HFFc6 (cell line): ENCODE data around the gene OPN1LW. TPM values are rescaled to one million over a fixed set of nuclear protein-coding genes. Genes with fewer than 3 reads are reported as not detected.
"Not testable (repeated sequence)": the region's sequence is repeated elsewhere in the genome, so short reads cannot be mapped to it uniquely, and the experiment has no call there.

Source experiments
- DNase-seq: peaks from one replicate; pipeline ENCODE4 v3.0.0-alpha.2; 2018
- H3K27ac Mint-ChIP-seq: 2 replicates; pipeline ENCODE4 v1.8.0; 2020; ENCODE audit warnings: mild to moderate bottlenecking, mixed read lengths
- H3K27me3 Mint-ChIP-seq: 2 replicates; pipeline ENCODE4 v1.8.0; 2021; ENCODE audit warnings: mild to moderate bottlenecking, moderate library complexity, mixed read lengths; ENCODE audit not compliant: insufficient read depth
- H3K36me3 Mint-ChIP-seq: 2 replicates; pipeline ENCODE4 v1.8.0; 2021; ENCODE audit warnings: low read depth, mixed read lengths
- H3K4me1 Mint-ChIP-seq: 2 replicates; pipeline ENCODE4 v1.8.0; 2020; ENCODE audit warnings: low read depth, mixed read lengths
- H3K4me3 Mint-ChIP-seq: 2 replicates; pipeline ENCODE4 v1.8.0; 2020; ENCODE audit warnings: mild to moderate bottlenecking, moderate library complexity, mixed read lengths
- H3K9me3 Mint-ChIP-seq: 2 replicates; pipeline ENCODE4 v1.8.0; 2020; ENCODE audit warnings: mild to moderate bottlenecking, mixed read lengths
- total RNA-seq, 6 experiments: library from RNA; stranded (reverse); fragmentation: NEBNext Ultra II Directional; extraction: Animal tissue kit (Norgen Biotek cat#: 25700); gene quantifications; 2 replicates in 1 of 6; 3 replicates in 5 of 6; pipeline ENCODE4 v1.2.3, GENCODE V29; 2021

Gene OPN1LW
- total RNA-seq, 6 experiments from 2014 or later: not detected

GRCh38 chrX:154192846-154193245, 48.8 kb downstream of the OPN1LW start:
- DNase-seq, H3K36me3 Mint-ChIP-seq, H3K4me3 Mint-ChIP-seq, H3K27me3 Mint-ChIP-seq, H3K9me3 Mint-ChIP-seq, H3K4me1 Mint-ChIP-seq, H3K27ac Mint-ChIP-seq: not testable (repeated sequence)

DNA sequence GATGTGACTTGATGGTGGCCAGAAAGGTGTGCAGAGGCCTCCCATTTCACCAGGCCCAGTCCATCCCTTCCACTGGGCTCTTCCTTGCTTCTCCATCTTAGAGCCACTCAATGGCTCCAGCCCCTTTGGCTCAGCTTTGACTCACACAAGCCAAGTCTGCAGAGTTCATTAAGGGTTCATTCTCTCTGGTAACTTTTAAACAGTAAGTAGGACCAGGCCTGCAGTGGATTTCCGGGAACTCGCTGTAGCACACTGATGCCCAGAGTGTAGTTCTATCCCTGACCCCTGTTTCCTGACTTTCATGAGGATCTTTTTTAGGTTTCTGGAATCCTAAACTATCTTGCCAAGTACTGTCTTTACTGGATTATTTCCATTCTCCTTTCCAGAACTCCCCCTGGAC, 50.3 kb downstream of the OPN1LW start:
- not testable (repeated sequence) for H3K36me3 Mint-ChIP-seq, DNase-seq, H3K4me3 Mint-ChIP-seq, H3K27ac Mint-ChIP-seq, H3K4me1 Mint-ChIP-seq, H3K27me3 Mint-ChIP-seq, H3K9me3 Mint-ChIP-seq

DNA sequence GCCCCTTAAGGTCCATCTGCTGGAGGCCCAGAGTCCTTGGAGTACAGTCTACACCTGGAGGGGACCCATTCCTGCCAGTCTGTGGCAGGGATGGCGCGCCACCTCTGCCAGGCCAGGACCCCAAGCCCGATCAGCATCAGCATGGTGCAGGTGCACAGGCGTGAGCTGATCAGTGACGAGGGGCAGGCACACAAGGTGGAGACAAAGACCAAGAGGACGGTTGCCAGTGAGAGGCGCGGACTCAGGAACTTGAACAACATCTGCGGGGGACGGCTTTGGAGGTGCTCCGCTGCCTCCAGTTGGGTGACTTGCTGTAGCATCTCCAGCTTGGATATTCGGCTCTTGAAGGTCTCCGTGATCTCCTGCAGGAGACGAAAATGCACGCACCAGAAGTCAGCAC, 52.4 kb downstream of the OPN1LW start:
- H3K9me3 Mint-ChIP-seq, H3K4me3 Mint-ChIP-seq, H3K36me3 Mint-ChIP-seq: not testable (repeated sequence)

More for the DNA sequence above, 52.4 kb downstream of the OPN1LW start:
- not testable (repeated sequence) for H3K27ac Mint-ChIP-seq, H3K27me3 Mint-ChIP-seq, DNase-seq, H3K4me1 Mint-ChIP-seq

Other genes starting within 250 kb of the OPN1LW start
- not detected for gene AVPR2, start 239.6 kb upstream of the OPN1LW start, total RNA-seq
- under 1 TPM; 0.18 to 0.63 (median 0.48) TPM for gene ARHGAP4, start 218.0 kb upstream of the OPN1LW start, total RNA-seq
- 100 to 1,000 TPM; 130 to 160 (median 146) TPM for gene NAA10, start 209.2 kb upstream of the OPN1LW start, total RNA-seq
- gene RENBP, start 199.6 kb upstream of the OPN1LW start, total RNA-seq: under 1 TPM in 4 of 6 experiments, not detected in 2; 0.23 to 0.75 (median 0.40) TPM
- 10 to 100 TPM; 52.1 to 62.1 (median 59.0) TPM for gene HCFC1, start 172.4 kb upstream of the OPN1LW start, total RNA-seq
- gene TMEM187, start 171.5 kb upstream of the OPN1LW start, total RNA-seq: 1 to 10 TPM; 3.1 to 8.0 (median 5.7) TPM
- gene IRAK1, start 124.3 kb upstream of the OPN1LW start, total RNA-seq: 100 to 1,000 TPM; 103 to 133 (median 120) TPM
- gene MECP2, start 46.5 kb upstream of the OPN1LW start, total RNA-seq: 10 to 100 TPM; 28.8 to 35.8 (median 31.9) TPM
- gene OPN1MW, start 38.4 kb downstream of the OPN1LW start, total RNA-seq: not detected
- gene OPN1MW2, start 75.5 kb downstream of the OPN1LW start, total RNA-seq: not detected
- gene OPN1MW3, start 113.3 kb downstream of the OPN1LW start, total RNA-seq: not detected
- gene TEX28, start 150.9 kb downstream of the OPN1LW start, total RNA-seq: not detected
- not detected for gene TKTL1, start 151.6 kb downstream of the OPN1LW start, total RNA-seq
- 1,000 to 10,000 TPM; 2,260 to 2,886 (median 2,666) TPM for gene FLNA, start 230.4 kb downstream of the OPN1LW start, total RNA-seq
- gene EMD, start 235.1 kb downstream of the OPN1LW start, total RNA-seq: 100 to 1,000 TPM in 4 of 6 experiments, 10 to 100 TPM in 2; 84.8 to 119 (median 108) TPM